ENCODE results near the gene RNPS1. TPM values are rescaled to one million over a fixed set of nuclear protein-coding genes. Genes with fewer than 3 reads are reported as not detected.

RNPS1 gene
- total and polyA plus RNA-seq, 2 donors (not counting 3 experiments of a cell fraction or from before 2014, with no cell fraction given): 206 to 209 TPM

DNA sequence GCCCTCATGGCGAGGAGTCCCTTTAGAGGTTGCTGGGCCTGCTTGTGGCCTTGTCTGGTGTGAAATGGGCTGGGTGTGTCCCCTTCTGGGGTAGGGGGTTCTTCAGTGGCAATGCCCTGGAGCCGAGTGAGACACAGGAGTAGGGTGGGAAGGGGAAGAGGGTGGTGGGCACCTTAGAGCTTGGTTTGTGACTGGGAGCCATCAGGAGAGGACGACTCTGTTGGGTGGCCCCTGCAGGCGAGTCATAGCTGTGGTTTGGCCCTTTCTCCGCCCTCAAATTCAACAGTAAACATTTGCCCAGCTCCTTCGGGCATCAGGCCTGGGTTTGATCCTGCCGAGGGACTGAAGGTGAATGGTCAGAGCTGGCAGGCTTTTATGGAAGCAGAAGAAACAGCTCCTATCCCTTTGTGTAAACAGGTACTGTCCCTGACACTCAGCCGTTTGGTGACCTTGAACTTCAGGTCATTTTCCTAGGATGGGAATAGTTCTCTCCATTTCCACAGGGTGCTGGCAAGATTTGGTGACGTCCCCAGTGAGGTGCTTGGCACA is 41.6 kb downstream of the RNPS1 start:
- Histone ChIP-seq H3K9me3 (replicated peaks; ENCODE audit: control insufficient read depth, insufficient read depth, low read length) (no peaks in the 10 kb centered on the region), H3K36me3 (ENCODE audit: control insufficient read depth in 2 of 2, extremely low read depth in 1 of 2, insufficient read depth in 2 of 2, low read length in 2 of 2) (peaks cover 0 to 14% of the 10 kb centered on the region in 2 experiments), H3K79me2 (ENCODE audit: control insufficient read depth, insufficient read depth, low read length) (peaks cover 36% of the 10 kb centered on the region), H3K27ac (ENCODE audit: insufficient read depth, low read depth, low read length) (no peak overlapping the region), H3K9ac (replicated peaks; ENCODE audit: extremely low read depth, insufficient read depth, low read length) (no peak overlapping the region), H3K4me1 (ENCODE audit: control insufficient read depth, extremely low read depth, insufficient read depth, low read length) (peaks cover 7% of the 10 kb centered on the region), H2AFZ (ENCODE audit: low read depth, low read length) (no peak overlapping the region), H4K20me1 (replicated peaks; ENCODE audit: control insufficient read depth, extremely low read depth, insufficient read depth, low read length) (no peaks in the 10 kb centered on the region), H3K4me3 (replicated peaks in 1 of 3; ENCODE audit: insufficient read depth in 1 of 3, low read depth in 1 of 3, low read length in 3 of 3) (no peak overlapping the region), H3K27me3 (ENCODE audit: control insufficient read depth in 2 of 2, insufficient read depth in 2 of 2, low read length in 2 of 2) (no peaks in the 10 kb centered on the region), H3K4me2 (ENCODE audit: insufficient read depth, low read length) (no peak overlapping the region), H3K9me1 (replicated peaks; ENCODE audit: control insufficient read depth, extremely low read depth, insufficient read depth, low read length) (no peaks in the 10 kb centered on the region)
- POLR2A ChIA-PET: no interaction called here
- no peak for FAIRE-seq
- intact Hi-C loops (cut with micrococcal nuclease): no loop called here
- TF ChIP-seq EZH2 (IDR thresholded peaks at IDR 0.05; ENCODE audit: borderline replicate concordance, low read depth, low read length, severe bottlenecking) (no peak), GATA2 (IDR thresholded peaks at IDR 0.05; ENCODE audit: insufficient read depth, insufficient read length, low read depth, low read length) (no peak), POLR2AphosphoS5 (IDR thresholded peaks at IDR 0.05; ENCODE audit: insufficient read depth, low read depth, low read length) (no peak), JUN (IDR thresholded peaks at IDR 0.05; ENCODE audit: borderline replicate concordance, insufficient read depth, insufficient read length, low read depth) (no peak), MYC (IDR thresholded peaks at IDR 0.05; ENCODE audit: low read depth, low read length) (no peak), FOS (IDR thresholded peaks at IDR 0.05; ENCODE audit: borderline replicate concordance, insufficient read depth, low read length) (no peak), POLR2A (IDR thresholded peaks at IDR 0.05; ENCODE audit: low read depth, low read length) (no peak)
- TF ChIP-seq, protein P1, sequence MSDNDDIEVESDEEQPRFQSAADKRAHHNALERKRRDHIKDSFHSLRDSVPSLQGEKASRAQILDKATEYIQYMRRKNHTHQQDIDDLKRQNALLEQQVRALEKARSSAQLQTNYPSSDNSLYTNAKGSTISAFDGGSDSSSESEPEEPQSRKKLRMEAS (IDR thresholded peaks at IDR 0.05; ENCODE audit: insufficient read depth, insufficient read length): no peak
- TF ChIP-seq, protein P2, sequence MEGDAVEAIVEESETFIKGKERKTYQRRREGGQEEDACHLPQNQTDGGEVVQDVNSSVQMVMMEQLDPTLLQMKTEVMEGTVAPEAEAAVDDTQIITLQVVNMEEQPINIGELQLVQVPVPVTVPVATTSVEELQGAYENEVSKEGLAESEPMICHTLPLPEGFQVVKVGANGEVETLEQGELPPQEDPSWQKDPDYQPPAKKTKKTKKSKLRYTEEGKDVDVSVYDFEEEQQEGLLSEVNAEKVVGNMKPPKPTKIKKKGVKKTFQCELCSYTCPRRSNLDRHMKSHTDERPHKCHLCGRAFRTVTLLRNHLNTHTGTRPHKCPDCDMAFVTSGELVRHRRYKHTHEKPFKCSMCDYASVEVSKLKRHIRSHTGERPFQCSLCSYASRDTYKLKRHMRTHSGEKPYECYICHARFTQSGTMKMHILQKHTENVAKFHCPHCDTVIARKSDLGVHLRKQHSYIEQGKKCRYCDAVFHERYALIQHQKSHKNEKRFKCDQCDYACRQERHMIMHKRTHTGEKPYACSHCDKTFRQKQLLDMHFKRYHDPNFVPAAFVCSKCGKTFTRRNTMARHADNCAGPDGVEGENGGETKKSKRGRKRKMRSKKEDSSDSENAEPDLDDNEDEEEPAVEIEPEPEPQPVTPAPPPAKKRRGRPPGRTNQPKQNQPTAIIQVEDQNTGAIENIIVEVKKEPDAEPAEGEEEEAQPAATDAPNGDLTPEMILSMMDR (IDR thresholded peaks at IDR 0.05; ENCODE audit: extremely low read depth in 1 of 2, insufficient read depth in 1 of 2, low read depth in 1 of 2, low read length in 2 of 2): no peak
- CTCF ChIA-PET: interaction anchor here (1.0 to 2.5 kb wide), 2 partner anchors 25 to 43 kb away, joined by 3 to 7 read pairs; partner anchors contain the start of gene ECI1
- no peak for DNase-seq (ENCODE audit: low read depth, low spot score)
- dilution Hi-C loops (cut with MboI; ENCODE audit: extremely low pct_ligation_motif_present, low sequenced_read_pairs): no loop called here
- BruUV-seq (replicated peaks): no TSS peak

All from endothelial cell of umbilical vein (primary cell).